Sigmoid colon (tissue), 7 donors: ENCODE results near the gene OR8B2. TPM values are rescaled to one million over a fixed set of nuclear protein-coding genes. Genes with fewer than 3 reads are reported as not detected.

Experiments
- DNase-seq: peaks from one replicate; pipeline ENCODE4 v3.0.0-alpha.2; 2019
- H3K27ac ChIP-seq, 4 donors: fragments of 200-600 bp; sonication (generic); one replicate each; pipeline ENCODE4 v1.5.1; 2016 to 2019; ENCODE audit warnings: mild to moderate bottlenecking in 1 of 4
- H3K27me3 ChIP-seq, 3 donors: fragments of 200-600 bp; sonication (generic); one replicate each; pipeline ENCODE4 v1.5.1; 2019; ENCODE audit warnings: mild to moderate bottlenecking in 1 of 3
- H3K36me3 ChIP-seq, 4 donors: fragments of 200-600 bp; sonication (generic); one replicate each; pipeline ENCODE4 v1.5.1; 2016 to 2019
- H3K4me1 ChIP-seq, 4 donors: fragments of 200-600 bp; sonication (generic); one replicate each; pipeline ENCODE4 v1.5.1; 2017 to 2019
- H3K4me3 ChIP-seq, 4 donors: fragments of 200-600 bp; sonication (generic); one replicate each; pipeline ENCODE4 v1.5.1; 2017 to 2019; ENCODE audit warnings: mild to moderate bottlenecking in 2 of 4, moderate library complexity in 1 of 4
- H3K9me3 ChIP-seq, 4 donors: fragments of 200-600 bp in 3 of 4; sonication (generic) in 3 of 4; one replicate each; pipeline versions ENCODE4 v1.5.1 to v1.6.1; 2013 to 2019
- EP300 ChIP-seq, 4 donors: sonication (generic); formaldehyde crosslinking; IDR thresholded peaks; one replicate each; pipeline ENCODE4 v1.6.1; 2017; ENCODE audit warnings: antibody characterized with exemption in 4 of 4
- POLR2A ChIP-seq, 2 donors: fragments of 450-650 bp; IDR thresholded peaks; one replicate each; pipeline ENCODE4 v1.6.1; 2016; ENCODE audit warnings: antibody characterized with exemption in 2 of 2, mild to moderate bottlenecking in 2 of 2, moderate library complexity in 2 of 2
- POLR2AphosphoS5 ChIP-seq, 4 donors: sonication (generic); formaldehyde crosslinking; IDR thresholded peaks; one replicate each; pipeline ENCODE4 v1.6.1; 2017; ENCODE audit warnings: antibody characterized with exemption in 4 of 4
- WGBS, 2 donors: extraction: QIAGEN DNeasy Blood & Tissue Kit; methylation state at CpG; one replicate each; pipeline ENCODE4 v1.1.7; 2013; 5-methylcytosine and 5-hydroxymethylcytosine counted together
- intact Hi-C: fragments of 100-400 bp; cut with DNase I; formaldehyde crosslinking; loops from one replicate; pipeline ENCODE4 v1.15.1; 2023
- polyA plus RNA-seq, 3 donors: library from polyadenylated mRNA; stranded (reverse); fragments of 200-250 nt; gene quantifications; one replicate each; pipeline ENCODE4 v1.2.3, GENCODE V29; 2013
- total RNA-seq, 4 donors: library from RNA; depleted of rRNA; stranded (reverse); fragments of >200 nt; gene quantifications; one replicate each; pipeline ENCODE4 v1.1.0, GENCODE V29; 2016
- TF ChIP-seq, protein P1 (sequence below), 4 experiments: fragments of 450-650 bp in 3 of 4; fragments of 200-600 bp in 1 of 4; IDR thresholded peaks; one replicate each; pipeline ENCODE4 v1.5.1; 2016 to 2019; ENCODE audit warnings: antibody characterized with exemption in 4 of 4, mild to moderate bottlenecking in 3 of 4, moderate library complexity in 2 of 4
- donor health status: healthy with polysubstance abuse.
- donor health status: Bipolar disorder and iron deficiency.
- donor health status: healthy.

Gene OR8B2, protein sequence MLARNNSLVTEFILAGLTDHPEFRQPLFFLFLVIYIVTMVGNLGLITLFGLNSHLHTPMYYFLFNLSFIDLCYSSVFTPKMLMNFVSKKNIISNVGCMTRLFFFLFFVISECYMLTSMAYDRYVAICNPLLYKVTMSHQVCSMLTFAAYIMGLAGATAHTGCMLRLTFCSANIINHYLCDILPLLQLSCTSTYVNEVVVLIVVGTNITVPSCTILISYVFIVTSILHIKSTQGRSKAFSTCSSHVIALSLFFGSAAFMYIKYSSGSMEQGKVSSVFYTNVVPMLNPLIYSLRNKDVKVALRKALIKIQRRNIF
- total RNA-seq = not detected
- not detected for polyA plus RNA-seq

DNA sequence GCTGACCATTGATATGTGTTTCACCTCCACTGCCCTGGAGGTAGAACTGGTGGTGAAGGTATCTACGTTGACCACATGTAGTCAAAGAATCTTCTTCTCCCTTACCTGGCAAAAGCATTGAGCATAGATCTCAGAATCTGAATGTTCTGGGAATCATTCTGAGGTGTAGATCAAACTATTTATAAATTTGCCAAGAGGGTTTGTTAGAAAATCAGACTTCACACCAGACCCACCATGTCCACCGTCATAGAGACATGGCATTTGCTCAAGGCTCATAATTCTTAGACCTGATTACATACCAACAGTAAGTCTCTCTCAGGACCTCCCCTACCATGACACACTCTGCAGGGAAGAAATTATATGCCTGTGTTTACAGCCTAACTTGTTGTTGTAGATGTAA lies at the start of gene OR8B2:
Gene OR8B2 (minus strand): TSS at position 101 of the 400 bp plus-strand sequence. CDS start 1,156 bp downstream, outside the sequence.
- Histone ChIP-seq H3K4me1 (no peaks in the 10 kb centered on the region), H3K27ac (no peak within 1 kb of the TSS), H3K27me3 (no peaks in the 10 kb centered on the region), H3K9me3 (no peaks in the 10 kb centered on the region), H3K36me3 (no peaks in the 10 kb centered on the region), H3K4me3 (no peak within 1 kb of the TSS)
- WGBS, 2 donors = 77 to 85% methylated on average over 2 of the region's 2 CpGs
- intact Hi-C loops = no loop called here
- TF ChIP-seq POLR2A (IDR thresholded peaks at IDR 0.05) (no peak), EP300 (IDR thresholded peaks at IDR 0.05) (no peak), POLR2AphosphoS5 (IDR thresholded peaks at IDR 0.05) (no peak)
- TF ChIP-seq, protein P1, sequence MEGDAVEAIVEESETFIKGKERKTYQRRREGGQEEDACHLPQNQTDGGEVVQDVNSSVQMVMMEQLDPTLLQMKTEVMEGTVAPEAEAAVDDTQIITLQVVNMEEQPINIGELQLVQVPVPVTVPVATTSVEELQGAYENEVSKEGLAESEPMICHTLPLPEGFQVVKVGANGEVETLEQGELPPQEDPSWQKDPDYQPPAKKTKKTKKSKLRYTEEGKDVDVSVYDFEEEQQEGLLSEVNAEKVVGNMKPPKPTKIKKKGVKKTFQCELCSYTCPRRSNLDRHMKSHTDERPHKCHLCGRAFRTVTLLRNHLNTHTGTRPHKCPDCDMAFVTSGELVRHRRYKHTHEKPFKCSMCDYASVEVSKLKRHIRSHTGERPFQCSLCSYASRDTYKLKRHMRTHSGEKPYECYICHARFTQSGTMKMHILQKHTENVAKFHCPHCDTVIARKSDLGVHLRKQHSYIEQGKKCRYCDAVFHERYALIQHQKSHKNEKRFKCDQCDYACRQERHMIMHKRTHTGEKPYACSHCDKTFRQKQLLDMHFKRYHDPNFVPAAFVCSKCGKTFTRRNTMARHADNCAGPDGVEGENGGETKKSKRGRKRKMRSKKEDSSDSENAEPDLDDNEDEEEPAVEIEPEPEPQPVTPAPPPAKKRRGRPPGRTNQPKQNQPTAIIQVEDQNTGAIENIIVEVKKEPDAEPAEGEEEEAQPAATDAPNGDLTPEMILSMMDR (IDR thresholded peaks at IDR 0.05) = no peak
- DNase-seq = no peak

DNA sequence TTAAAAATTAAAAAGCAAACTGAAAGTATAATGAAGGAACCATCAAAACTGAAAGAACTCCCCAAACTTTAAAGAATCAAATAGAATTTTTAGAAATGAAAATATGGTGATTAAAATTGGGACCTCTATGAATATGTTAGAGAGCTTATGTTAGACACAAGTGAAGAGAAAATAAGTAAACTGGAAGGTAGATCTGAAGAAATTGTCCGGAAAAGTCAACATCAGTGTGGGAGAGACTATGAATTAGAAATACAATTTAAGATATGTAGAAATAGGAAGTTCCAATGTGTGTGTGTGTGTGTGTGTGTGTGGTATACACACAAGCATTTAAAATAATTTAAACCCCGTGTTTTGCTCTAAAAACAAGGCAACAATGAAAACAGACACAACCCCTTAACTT lies 45.3 kb upstream of the OR8B2 start:
- Histone ChIP-seq H3K36me3 (no peaks in the 10 kb centered on the region), H3K27me3 (no peaks in the 10 kb centered on the region), H3K9me3 (no peaks in the 10 kb centered on the region), H3K4me1 (no peaks in the 10 kb centered on the region), H3K4me3 (no peak overlapping the region), H3K27ac (no peak overlapping the region)
- 58 to 72% methylated on average over 2 of the region's 2 CpGs for WGBS, 2 donors
- intact Hi-C loops = no loop called here
- no peak for DNase-seq
- TF ChIP-seq EP300 (IDR thresholded peaks at IDR 0.05) (no peak), POLR2A (IDR thresholded peaks at IDR 0.05) (no peak), POLR2AphosphoS5 (IDR thresholded peaks at IDR 0.05) (no peak)
- TF ChIP-seq, protein P1 (IDR thresholded peaks at IDR 0.05) = no peak

DNA sequence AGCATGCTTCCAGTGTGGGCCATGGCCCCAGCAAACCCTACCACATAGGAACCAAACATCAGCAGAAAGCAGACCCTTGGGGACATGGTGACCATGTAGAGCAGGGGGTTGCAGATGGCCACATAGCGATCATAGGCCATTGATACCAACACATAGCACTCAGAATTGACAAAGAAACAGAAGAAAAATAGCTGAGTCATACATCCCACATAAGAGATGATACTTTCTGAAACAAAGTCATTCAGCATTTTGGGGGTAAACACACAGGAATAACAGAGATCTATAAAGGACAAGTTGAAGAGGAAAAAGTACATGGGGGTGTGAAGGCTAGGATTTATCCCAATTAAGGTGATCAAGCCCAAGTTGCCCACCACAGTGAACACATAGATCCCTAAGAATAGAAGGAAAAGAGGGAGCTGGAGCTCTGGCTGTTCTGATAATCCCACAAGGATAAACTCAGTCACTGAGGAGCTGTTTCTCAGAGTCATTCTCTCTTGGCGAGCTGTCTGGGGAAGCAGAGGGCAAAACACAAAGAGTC lies 40.2 kb upstream of the OR8B2 start, which contains the start of gene OR8B4:
Gene OR8B4 (minus strand): TSS at position 488 of the 538 bp plus-strand sequence. CDS start 0 bp downstream, at position 488.
- Histone ChIP-seq H3K4me3 (no peak within 1 kb of the TSS), H3K4me1 (no peaks in the 10 kb centered on the region), H3K36me3 (no peaks in the 10 kb centered on the region), H3K9me3 (no peaks in the 10 kb centered on the region), H3K27me3 (no peaks in the 10 kb centered on the region), H3K27ac (no peak within 1 kb of the TSS)
- 86 to 91% methylated on average over 2 of the region's 2 CpGs for WGBS, 2 donors
- no peak for TF ChIP-seq POLR2AphosphoS5 (IDR thresholded peaks at IDR 0.05)
- TF ChIP-seq, protein P1 (IDR thresholded peaks at IDR 0.05) = no peak
- TF ChIP-seq EP300 (IDR thresholded peaks at IDR 0.05) = no peak
- no peak for TF ChIP-seq POLR2A (IDR thresholded peaks at IDR 0.05)
- intact Hi-C loops = no loop called here
- no peak for DNase-seq

DNA sequence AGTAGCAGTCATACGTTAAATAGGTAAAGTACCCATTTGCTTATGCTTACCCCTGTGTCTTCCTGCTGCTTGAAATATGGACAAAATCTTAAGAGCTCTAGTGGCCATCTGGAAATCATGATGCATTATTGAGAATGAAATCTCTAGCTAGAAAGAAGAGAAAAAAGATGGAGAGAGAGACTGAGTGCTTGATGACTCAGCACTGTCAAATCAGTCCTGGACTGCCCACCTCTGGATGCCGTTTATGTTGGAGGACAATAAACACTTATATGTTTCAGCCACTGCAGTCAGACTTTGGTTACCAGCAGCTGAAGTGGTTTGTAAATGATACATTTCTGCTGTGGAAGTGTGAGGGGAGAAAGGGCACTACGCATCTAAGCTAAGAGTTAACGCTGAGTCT lies 36.7 kb upstream of the OR8B2 start:
- DNase-seq = no peak
- Histone ChIP-seq H3K27me3 (no peaks in the 10 kb centered on the region), H3K27ac (no peak overlapping the region), H3K9me3 (no peaks in the 10 kb centered on the region), H3K4me3 (no peak overlapping the region), H3K4me1 (no peaks in the 10 kb centered on the region), H3K36me3 (no peaks in the 10 kb centered on the region)
- WGBS, 2 donors = 73 to 76% methylated on average over 4 of the region's 4 CpGs
- TF ChIP-seq POLR2AphosphoS5 (IDR thresholded peaks at IDR 0.05) = no peak
- TF ChIP-seq EP300 (IDR thresholded peaks at IDR 0.05) = no peak
- TF ChIP-seq, protein P1 (IDR thresholded peaks at IDR 0.05) = no peak
- no peak for TF ChIP-seq POLR2A (IDR thresholded peaks at IDR 0.05)
- intact Hi-C loops = no loop called here
